HEK293 (cell line): ENCODE data around the gene EMC6.

ENCODE experiments used
- CTCF ChIA-PET: fragments of 350-600 bp; formaldehyde crosslinking; extraction: SDS; loops from one replicate; lab custom pipeline; 2021; ENCODE audit warnings: antibody characterized with exemption; lab: Yijun Ruan, JAX
- POLR2A ChIA-PET: fragments of 300-600 bp; formaldehyde crosslinking; extraction: SDS; loops from one replicate; lab custom pipeline; 2020; ENCODE audit warnings: antibody characterized with exemption, inconsistent platforms; lab: Yijun Ruan, JAX
- H3K27ac ChIP-seq: fragments of 200-500 bp; sonication (Bioruptor generic); 2 replicates; pipeline ENCODE4 v1.5.1; 2014; ENCODE audit warnings: low read depth, low read length, control low read depth, inconsistent platforms; ENCODE audit errors: extremely low read depth
- H3K36me3 ChIP-seq, 2 experiments: fragments of 200-500 bp in 1 of 2; sonication (Bioruptor generic) in 1 of 2; 1 replicate in 1 of 2; 2 replicates in 1 of 2; pipeline ENCODE4 v1.5.1; 2014 to 2017; ENCODE audit warnings: inconsistent platforms in 2 of 2, low read length in 2 of 2; ENCODE audit not compliant: control insufficient read depth in 2 of 2, insufficient read depth in 1 of 2
- H3K4me1 ChIP-seq: fragments of 200-500 bp; sonication (Bioruptor generic); 2 replicates; pipeline ENCODE4 v1.5.1; 2014; ENCODE audit warnings: mild to moderate bottlenecking, low read length, inconsistent platforms; ENCODE audit not compliant: control insufficient read depth, insufficient read depth
- H3K4me3 ChIP-seq: 2 replicates; pipeline ENCODE4 v1.5.1; 2011; ENCODE audit warnings: low read depth, mild to moderate bottlenecking, control low read depth, low read length, moderate library complexity
- H3K9me3 ChIP-seq: fragments of 200-500 bp; sonication (Bioruptor generic); 2 replicates; pipeline ENCODE4 v1.5.1; 2014; ENCODE audit warnings: low read depth, low read length, inconsistent platforms; ENCODE audit not compliant: control insufficient read depth, insufficient read depth
- KLF7 ChIP-seq: fragments of 450-650 bp; formaldehyde crosslinking; IDR thresholded peaks from 2 replicates; pipeline ENCODE4 v1.5.1; 2016; ENCODE audit warnings: missing biosample characterization, missing genetic modification characterization, borderline replicate concordance
- MEIS1 ChIP-seq: sonication (generic); formaldehyde crosslinking; IDR thresholded peaks from 2 replicates; pipeline ENCODE4 v1.8.1; 2022; ENCODE audit warnings: missing genetic modification reagents, mild to moderate bottlenecking, borderline replicate concordance
- OVOL3 ChIP-seq: fragments of 450-650 bp; formaldehyde crosslinking; IDR thresholded peaks from 2 replicates; pipeline ENCODE4 v1.5.1; 2016; ENCODE audit warnings: missing biosample characterization, missing genetic modification characterization
- SCRT2 ChIP-seq: fragments of 450-650 bp; formaldehyde crosslinking; IDR thresholded peaks from 2 replicates; pipeline ENCODE4 v1.5.1; 2016; ENCODE audit warnings: missing biosample characterization, missing genetic modification characterization
- TRIM28 ChIP-seq: IDR thresholded peaks from 2 replicates; pipeline ENCODE4 v1.6.1; 2011; ENCODE audit warnings: low read length, control low read depth, borderline replicate concordance
- TSHZ1 ChIP-seq: fragments of 450-650 bp; formaldehyde crosslinking; IDR thresholded peaks from 2 replicates; pipeline ENCODE4 v1.5.1; 2016; ENCODE audit warnings: missing biosample characterization, missing genetic modification characterization, borderline replicate concordance
- ZNF157 ChIP-seq: fragments of 450-650 bp; formaldehyde crosslinking; IDR thresholded peaks from 2 replicates; pipeline ENCODE4 v1.5.1; 2016; ENCODE audit warnings: missing biosample characterization, missing genetic modification characterization
- ZNF175 ChIP-seq: fragments of 450-650 bp; formaldehyde crosslinking; IDR thresholded peaks from 2 replicates; pipeline ENCODE4 v1.5.1; 2016; ENCODE audit warnings: missing biosample characterization, missing genetic modification characterization
- ZNF211 ChIP-seq: fragments of 450-650 bp; formaldehyde crosslinking; IDR thresholded peaks from 2 replicates; pipeline ENCODE4 v1.5.1; 2016; ENCODE audit warnings: low read depth, missing biosample characterization, missing genetic modification characterization
- ZNF223 ChIP-seq: fragments of 450-650 bp; formaldehyde crosslinking; IDR thresholded peaks from 2 replicates; pipeline ENCODE4 v1.5.1; 2016; ENCODE audit warnings: missing biosample characterization, missing genetic modification characterization
- ZNF426 ChIP-seq: fragments of 450-650 bp; formaldehyde crosslinking; IDR thresholded peaks from 2 replicates; pipeline ENCODE4 v1.5.1; 2017; ENCODE audit warnings: missing biosample characterization, missing genetic modification characterization, mild to moderate bottlenecking, inconsistent platforms, moderate library complexity
- ZNF488 ChIP-seq: fragments of 450-650 bp; formaldehyde crosslinking; IDR thresholded peaks from 2 replicates; pipeline ENCODE4 v1.5.1; 2016; ENCODE audit warnings: missing biosample characterization, missing genetic modification characterization
- ZNF626 ChIP-seq: fragments of 450-650 bp; sonication (Bioruptor Pico); formaldehyde crosslinking; IDR thresholded peaks from 2 replicates; pipeline ENCODE4 v1.5.1; 2018; ENCODE audit warnings: missing biosample characterization, missing genetic modification characterization, inconsistent platforms
- ZNF639 ChIP-seq: fragments of 450-650 bp; formaldehyde crosslinking; IDR thresholded peaks from 2 replicates; pipeline ENCODE4 v1.5.1; 2016; ENCODE audit warnings: missing biosample characterization, missing genetic modification characterization
- ZNF677 ChIP-seq: fragments of 450-650 bp; IDR thresholded peaks from 2 replicates; pipeline ENCODE4 v1.5.0; 2018; ENCODE audit warnings: missing biosample characterization, mild to moderate bottlenecking, missing genetic modification characterization, moderate library complexity
- ZSCAN30 ChIP-seq: fragments of 450-650 bp; IDR thresholded peaks from 2 replicates; pipeline ENCODE4 v1.5.1; 2018; ENCODE audit warnings: missing biosample characterization, mild to moderate bottlenecking, missing genetic modification characterization, moderate library complexity

Gene EMC6

GRCh38 chr17:3663102-3664011, 5.3 kb upstream of the EMC6 start:
- ChIA-PET POLR2A (interaction anchor here (1.5 to 2.1 kb wide), 2 partner anchors 14 to 27 kb away, joined by 4 to 13 read pairs; partner anchors contain the start of genes CTNS and SHPK), CTCF (interaction anchor here (1.4 kb wide), 1 partner anchor 16 kb away, joined by 4 read pairs; no protein-coding TSS in a partner anchor)
- no peak overlapping the region for H3K27ac ChIP-seq
- H3K9me3 ChIP-seq = no peaks in the 10 kb centered on the region
- peaks cover 0 to 47% of the 10 kb centered on the region in 2 experiments; a peak in 1 of 3 replicates for H3K36me3 ChIP-seq
- H3K4me1 ChIP-seq = 0 out of 2 replicates have a peak, but pooled peaks cover 3% of the 10 kb centered on the region
- TF ChIP-seq SCRT2 (tag by site-specific recombination) = no peak
- no peak for TF ChIP-seq ZNF175 (tag by site-specific recombination)
- no peak for TF ChIP-seq TSHZ1
- no peak for TF ChIP-seq ZNF426 (tag by site-specific recombination)
- TF ChIP-seq ZSCAN30 (tag by site-specific recombination) = no peak
- TF ChIP-seq OVOL3 (tag by site-specific recombination) = no peak
- TF ChIP-seq MEIS1 = no peak
- no peak for TF ChIP-seq ZNF677 (tag by site-specific recombination)
- no peak for TF ChIP-seq ZNF211 (tag by site-specific recombination)
- TF ChIP-seq ZNF223 = no peak
- TF ChIP-seq KLF7 = no peak
- no peak for TF ChIP-seq ZNF626
- TF ChIP-seq TRIM28 = no peak
- no peak for TF ChIP-seq ZNF488
- TF ChIP-seq ZNF157 (tag by site-specific recombination) = no peak
- H3K4me3 ChIP-seq = no peak overlapping the region

GRCh38 chr17:3665834-3666233, 2.8 kb upstream of the EMC6 start:
- ChIA-PET CTCF (no interaction called here), POLR2A (interaction anchor here (4.4 kb wide), 1 partner anchor 29 kb away, joined by 75 read pairs; the partner anchor contains the start of genes CTNS and SHPK)
- Histone ChIP-seq H3K27ac (no peak overlapping the region), H3K36me3 (peaks cover under 1 to 45% of the 10 kb centered on the region in 2 experiments; a peak in 2 of 3 replicates), H3K4me1 (peaks cover 8% of the 10 kb centered on the region; the same call in 1 of the 2 replicates), H3K9me3 (no peaks in the 10 kb centered on the region), H3K4me3 (no peak overlapping the region)
- no peak for TF ChIP-seq ZNF639
- no peak for TF ChIP-seq TSHZ1
